HUES48 (cell line): ENCODE measurements around the gene TAL1.
"Not testable (repeated sequence)": the region's sequence is repeated elsewhere in the genome, so short reads cannot be mapped to it uniquely, and the experiment has no call there.

Experiments used
- H3K27ac ChIP-seq: one replicate; pipeline ENCODE4 v1.7.0; 2013; ENCODE audit warnings: low read depth, low read length, inconsistent platforms
- H3K27me3 ChIP-seq: 2 replicates; pipeline ENCODE4 v1.6.1; 2013; ENCODE audit warnings: mild to moderate bottlenecking, low read length; ENCODE audit not compliant: control insufficient read depth, insufficient read depth
- H3K36me3 ChIP-seq: 2 replicates; pipeline ENCODE4 v1.6.1; 2013; ENCODE audit warnings: low read length; ENCODE audit not compliant: control insufficient read depth, insufficient read depth
- H3K4me1 ChIP-seq: 2 replicates; pipeline ENCODE4 v1.6.1; 2013; ENCODE audit warnings: mild to moderate bottlenecking, low read length; ENCODE audit not compliant: control insufficient read depth, insufficient read depth
- H3K4me3 ChIP-seq: 2 replicates; pipeline ENCODE4 v1.5.1; 2013; ENCODE audit warnings: mild to moderate bottlenecking, low read depth, low read length
- H3K9ac ChIP-seq: 2 replicates; pipeline ENCODE4 v1.6.1; 2013; ENCODE audit warnings: mild to moderate bottlenecking, low read depth, low read length, moderate library complexity
- H3K9me3 ChIP-seq: 2 replicates; pipeline ENCODE4 v1.6.1; 2013; ENCODE audit warnings: low read length; ENCODE audit not compliant: control insufficient read depth, insufficient read depth

The TAL1 gene

DNA sequence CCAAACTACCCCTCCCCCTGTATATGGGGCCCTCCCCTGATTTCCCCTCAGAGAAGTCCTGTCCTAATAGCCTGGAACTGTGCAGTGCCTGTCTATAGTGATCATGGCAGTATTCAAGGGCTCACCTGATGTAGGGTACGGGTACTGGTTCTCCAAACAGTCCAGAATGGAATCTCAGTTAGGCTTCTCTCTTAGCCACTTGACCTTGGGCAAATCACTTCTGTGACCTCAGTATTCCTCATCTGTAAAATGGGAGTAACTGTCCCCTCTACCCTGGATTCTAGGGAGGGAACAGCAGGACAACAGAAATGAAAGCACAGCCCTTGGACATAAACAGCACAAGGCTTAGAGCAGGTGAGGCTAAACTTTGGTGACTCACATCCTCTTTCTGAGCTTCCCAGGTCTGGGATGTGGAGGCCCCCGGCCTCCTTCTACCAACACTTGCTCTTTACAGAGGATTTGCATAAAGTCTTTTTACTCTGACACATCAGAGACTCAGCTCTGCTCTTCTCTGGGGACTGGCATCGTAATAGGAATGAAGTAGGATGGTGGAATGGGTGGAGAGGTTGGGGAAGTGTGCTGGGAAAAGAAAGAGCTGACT is 22.2 kb downstream of the TAL1 start:
- Histone ChIP-seq H3K4me3 (no peak overlapping the region), H3K36me3 (no peaks in the 10 kb centered on the region), H3K27me3 (peaks cover 36% of the 10 kb centered on the region), H3K4me1 (peaks cover 17% of the 10 kb centered on the region), H3K27ac (no peak overlapping the region), H3K9me3 (no peaks in the 10 kb centered on the region), H3K9ac (no peak overlapping the region)

GRCh38 chr1:47209091-47209490 is 22.9 kb downstream of the TAL1 start:
- H3K4me3 ChIP-seq = no peak overlapping the region

GRCh38 chr1:47208374-47208850 is 23.6 kb downstream of the TAL1 start:
- Histone ChIP-seq H3K4me3 (peak overlapping the region; percentile 39; the same call in 1 of the 2 replicates), H3K9ac (no peak overlapping the region), H3K27ac (no peak overlapping the region), H3K4me1 (peaks cover 17% of the 10 kb centered on the region), H3K36me3 (no peaks in the 10 kb centered on the region), H3K9me3 (no peaks in the 10 kb centered on the region), H3K27me3 (peaks cover 43% of the 10 kb centered on the region)

More at GRCh38 chr1:47209091-47209490, 22.9 kb downstream of the TAL1 start:
- Histone ChIP-seq H3K4me1 (peaks cover 17% of the 10 kb centered on the region), H3K27me3 (peaks cover 39% of the 10 kb centered on the region), H3K9ac (no peak overlapping the region), H3K9me3 (no peaks in the 10 kb centered on the region), H3K27ac (no peak overlapping the region), H3K36me3 (no peaks in the 10 kb centered on the region)

- no peak overlapping the region for H3K27ac ChIP-seq
- no peaks in the 10 kb centered on the region for H3K9me3 ChIP-seq
- no peaks in the 10 kb centered on the region for H3K36me3 ChIP-seq
- H3K4me3 ChIP-seq = peak overlapping the region; percentile 39; the same call in 1 of the 2 replicates
- peaks cover 17% of the 10 kb centered on the region for H3K4me1 ChIP-seq
- H3K27me3 ChIP-seq = peaks cover 43% of the 10 kb centered on the region
- no peak overlapping the region for H3K9ac ChIP-seq
Observed at GRCh38 chr1:47207803-47208373, 24.1 kb downstream of the TAL1 start.

DNA sequence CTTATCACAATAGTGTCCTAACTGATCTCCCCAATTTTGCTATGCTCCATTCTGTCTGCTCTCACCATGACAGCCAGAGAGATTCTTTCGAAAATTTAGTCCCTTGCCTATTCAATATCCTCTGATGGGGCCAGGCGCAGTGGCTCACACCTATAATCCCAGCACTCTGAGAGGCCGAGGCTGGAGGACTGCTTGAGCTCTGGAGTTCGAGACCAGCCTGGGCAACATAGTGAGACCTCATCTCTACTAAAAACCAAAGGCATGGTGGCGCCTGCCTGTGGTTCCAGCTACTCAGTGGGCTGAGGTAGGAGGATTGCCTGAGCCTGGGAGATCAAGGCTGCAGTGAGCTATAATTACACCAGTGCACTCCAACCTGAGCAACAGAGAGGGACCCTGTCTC is 26.1 kb downstream of the TAL1 start:
- Histone ChIP-seq H3K9me3 (no peaks in the 10 kb centered on the region), H3K4me3 (no peak overlapping the region), H3K4me1 (peaks cover 17% of the 10 kb centered on the region), H3K27ac (no peak overlapping the region), H3K27me3 (peaks cover 46% of the 10 kb centered on the region), H3K9ac (no peak overlapping the region), H3K36me3 (no peaks in the 10 kb centered on the region)

- H3K36me3 ChIP-seq, H3K9me3 ChIP-seq, H3K9ac ChIP-seq, H3K27ac ChIP-seq, H3K4me1 ChIP-seq, H3K4me3 ChIP-seq: not testable (repeated sequence)
- peaks cover 47% of the 10 kb centered on the region for H3K27me3 ChIP-seq
Observed at GRCh38 chr1:47203504-47203903, 28.5 kb downstream of the TAL1 start.

- H3K27ac ChIP-seq = no peak overlapping the region
- no peak overlapping the region for H3K4me3 ChIP-seq
- H3K27me3 ChIP-seq = peaks cover 39% of the 10 kb centered on the region
- H3K9me3 ChIP-seq = no peaks in the 10 kb centered on the region
- no peaks in the 10 kb centered on the region for H3K4me1 ChIP-seq
- no peak overlapping the region for H3K9ac ChIP-seq
- no peaks in the 10 kb centered on the region for H3K36me3 ChIP-seq
Observed at GRCh38 chr1:47201179-47201578, 30.8 kb downstream of the TAL1 start.

GRCh38 chr1:47198214-47198613 is 33.8 kb downstream of the TAL1 start:
- H3K27me3 ChIP-seq = peaks cover 48% of the 10 kb centered on the region
- H3K4me1 ChIP-seq = peaks cover 6% of the 10 kb centered on the region; the same call in 1 of the 2 replicates

DNA sequence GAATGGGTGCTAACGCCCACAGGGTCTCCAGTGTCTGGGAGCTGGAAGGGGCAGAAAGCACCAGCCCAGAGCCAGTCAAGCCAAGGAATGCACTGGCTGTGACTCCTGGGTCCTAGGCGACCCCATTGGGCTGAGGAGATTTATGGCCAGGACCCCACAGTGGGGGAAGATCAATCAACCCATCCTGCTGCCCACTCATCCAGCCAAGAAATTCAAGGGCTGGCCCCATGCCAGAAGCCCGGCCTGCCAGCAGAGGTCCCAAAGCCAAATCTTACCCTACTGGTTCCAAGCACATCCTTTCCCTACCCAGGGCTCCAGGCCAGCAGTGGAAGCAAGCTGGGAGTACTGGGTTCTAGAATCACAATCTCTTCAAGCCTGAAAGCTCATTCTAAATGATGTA is 35.4 kb downstream of the TAL1 start:
- Histone ChIP-seq H3K27me3 (peaks cover 48% of the 10 kb centered on the region), H3K9ac (no peak overlapping the region), H3K27ac (no peak overlapping the region), H3K9me3 (no peaks in the 10 kb centered on the region), H3K36me3 (no peaks in the 10 kb centered on the region), H3K4me1 (peaks cover 15% of the 10 kb centered on the region), H3K4me3 (no peak overlapping the region)

More at GRCh38 chr1:47198214-47198613, 33.8 kb downstream of the TAL1 start:
- Histone ChIP-seq H3K4me3 (no peak overlapping the region), H3K9me3 (no peaks in the 10 kb centered on the region), H3K9ac (no peak overlapping the region), H3K27ac (no peak overlapping the region), H3K36me3 (no peaks in the 10 kb centered on the region)

DNA sequence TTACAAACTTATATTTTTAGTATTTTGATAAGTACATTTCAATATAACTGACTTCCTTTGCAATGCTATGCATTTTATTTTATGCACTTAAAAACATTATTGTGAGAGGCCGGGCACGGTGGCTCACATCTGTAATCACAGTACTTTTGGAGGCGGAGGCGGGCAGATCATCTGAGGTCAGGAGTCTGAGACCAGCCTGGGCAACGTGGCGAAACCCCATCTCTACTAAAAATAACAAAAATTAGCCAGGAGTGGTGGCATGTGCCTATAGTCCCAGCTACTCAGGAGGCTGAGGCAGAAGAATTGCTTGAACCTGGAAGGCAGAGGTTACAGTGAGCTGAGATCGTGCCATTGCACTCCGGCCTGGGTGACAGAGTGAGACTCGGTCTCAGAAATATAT is 36.0 kb downstream of the TAL1 start:
- H3K4me3 ChIP-seq, H3K9me3 ChIP-seq, H3K27ac ChIP-seq, H3K9ac ChIP-seq, H3K36me3 ChIP-seq: not testable (repeated sequence)
- peaks cover 45% of the 10 kb centered on the region for H3K27me3 ChIP-seq
- peaks cover 15% of the 10 kb centered on the region for H3K4me1 ChIP-seq

- Histone ChIP-seq H3K4me3 (no peak overlapping the region), H3K9me3 (no peaks in the 10 kb centered on the region), H3K36me3 (no peaks in the 10 kb centered on the region), H3K9ac (no peak overlapping the region), H3K4me1 (peaks cover 15% of the 10 kb centered on the region), H3K27ac (no peak overlapping the region), H3K27me3 (peaks cover 37% of the 10 kb centered on the region)
Observed at GRCh38 chr1:47194311-47194710, 37.7 kb downstream of the TAL1 start.
